ENCODE measurements around the gene TXNRD2.
A peak's percentile ranks its signal among the peaks of the same experiment; 100 is the strongest.

Gene TXNRD2

DNA sequence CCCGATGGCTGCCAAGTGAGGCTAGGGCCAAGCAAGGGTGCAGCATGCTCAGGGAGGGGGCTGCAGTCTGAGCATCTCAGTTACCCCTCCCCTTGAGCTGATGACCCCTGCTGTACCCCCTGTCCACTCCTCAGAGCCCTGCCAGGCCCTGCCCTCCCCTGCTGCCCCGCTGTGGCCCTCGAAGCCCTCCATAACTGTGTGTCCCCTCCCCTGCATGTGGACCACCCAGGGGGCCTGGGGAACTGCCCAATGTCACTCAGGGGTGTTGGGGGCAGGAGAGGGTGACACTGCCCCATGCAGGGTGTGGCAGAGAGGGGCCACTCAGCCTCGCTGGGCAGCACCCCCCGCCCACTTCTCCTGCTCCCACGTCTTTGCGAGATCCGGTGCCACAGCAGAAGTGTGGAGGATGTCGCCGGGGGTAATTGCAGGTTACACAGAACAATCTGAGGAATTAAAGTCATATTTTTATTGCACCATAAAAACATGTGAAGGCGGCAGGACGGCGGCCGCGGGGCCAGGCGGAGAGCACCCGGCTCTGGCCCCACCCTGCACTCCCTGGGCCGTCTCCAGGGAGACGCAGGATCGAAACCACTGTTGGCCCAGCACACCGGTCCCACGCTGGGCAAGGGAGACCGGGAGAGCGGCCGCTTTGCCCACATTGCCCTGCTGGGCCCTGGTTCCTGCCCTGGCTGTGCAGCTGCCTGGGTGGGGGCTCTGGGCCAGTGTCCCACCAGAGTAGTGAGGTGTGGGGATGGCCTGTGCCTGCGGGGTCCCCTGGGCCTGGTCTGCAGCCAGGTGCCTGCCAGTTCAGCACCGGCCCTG lies 68.3 kb downstream of the TXNRD2 start:
- no peak for DNase-seq

GRCh38 chr22:19872779-19873137 lies 68.9 kb downstream of the TXNRD2 start:
- no peak for DNase-seq

DNA sequence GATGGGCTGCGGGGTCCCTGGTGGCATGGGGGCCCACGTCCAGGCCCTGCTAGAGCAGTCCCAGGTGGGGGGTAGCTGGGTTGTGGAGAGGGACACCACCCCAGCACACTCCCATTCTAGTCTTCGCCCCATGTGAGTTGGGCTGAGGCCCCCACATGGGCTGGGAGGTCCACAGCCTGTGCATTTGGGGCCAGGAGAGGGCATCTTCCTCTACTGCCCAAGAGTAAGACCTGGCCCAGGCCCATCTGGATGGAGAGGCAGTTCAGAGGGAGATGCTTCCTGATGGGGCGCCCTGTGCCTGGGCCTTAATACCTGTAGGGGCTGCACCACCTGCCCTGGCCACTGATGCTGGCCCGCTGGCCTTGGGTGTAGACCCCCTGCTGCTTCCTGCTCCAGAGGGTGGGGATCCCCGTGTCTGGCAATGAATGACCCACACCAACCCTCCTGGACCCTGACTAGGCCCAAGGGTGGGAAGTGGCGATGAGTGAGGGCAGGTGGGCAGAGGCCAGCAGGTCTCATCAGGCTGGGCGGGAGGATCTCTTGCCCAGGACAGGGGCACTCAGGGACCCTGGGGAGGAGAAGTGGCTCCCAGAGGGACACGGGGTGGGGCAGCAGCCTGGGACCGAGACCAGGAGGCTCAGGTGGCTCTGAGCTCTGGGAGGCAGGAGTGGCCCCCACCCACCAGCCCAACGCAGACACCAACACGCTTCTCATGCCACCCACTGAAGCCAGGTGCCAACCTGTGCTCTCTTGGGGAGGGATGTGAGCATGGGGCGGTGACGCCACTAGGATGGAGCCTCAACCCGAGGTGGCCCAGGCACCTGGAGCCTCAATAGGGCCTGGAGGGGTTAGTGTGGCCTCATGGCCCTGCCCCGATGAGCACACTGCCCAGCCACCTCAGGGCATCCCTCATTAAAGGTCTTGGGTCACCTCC lies 69.5 kb downstream of the TXNRD2 start:
- DNase-seq = no peak

DNA sequence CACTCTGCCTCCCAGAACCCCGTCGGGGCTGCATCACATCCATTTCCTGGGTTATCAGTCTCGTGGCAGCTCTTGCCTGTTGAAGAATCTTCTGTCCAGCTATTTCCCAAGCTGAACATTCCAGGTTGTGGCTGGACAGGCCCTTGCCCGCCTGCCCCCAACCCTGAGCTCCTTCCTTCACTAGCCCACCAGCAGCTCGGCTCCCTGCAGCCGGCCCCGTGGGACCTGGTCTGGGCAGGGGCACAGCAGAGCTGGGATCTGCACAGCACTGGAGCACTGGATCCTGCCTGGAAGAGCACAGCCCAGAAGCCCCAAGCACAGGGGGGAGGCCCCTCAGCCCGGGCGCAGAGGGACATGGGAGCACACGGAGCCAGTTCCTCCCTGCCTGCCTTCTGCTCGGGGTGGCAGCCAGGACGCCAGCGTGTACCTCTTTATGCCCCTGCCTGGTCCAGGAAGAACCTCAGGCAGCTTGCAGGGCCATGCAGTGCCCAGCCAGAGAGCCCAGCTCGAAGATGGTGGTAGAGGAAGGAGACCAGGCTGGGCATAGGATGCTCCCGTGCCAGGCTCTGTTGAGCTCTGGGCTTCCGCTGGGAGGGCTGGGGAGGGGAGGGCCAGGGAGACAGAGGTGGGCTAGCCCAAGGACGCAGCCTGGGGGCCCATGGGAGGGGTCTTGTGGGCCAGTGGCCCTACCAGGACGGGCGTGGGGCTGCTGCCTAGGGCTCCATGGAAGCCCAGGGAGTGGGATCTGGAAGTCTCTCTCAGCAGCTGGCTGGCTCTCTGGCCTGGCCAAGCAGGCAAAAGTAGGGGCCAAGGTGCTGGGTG lies 70.4 kb downstream of the TXNRD2 start:
- no peak for DNase-seq

GRCh38 chr22:19870153-19871022 lies 71.2 kb downstream of the TXNRD2 start:
- no peak for DNase-seq

GRCh38 chr22:19869497-19870152 lies 72.0 kb downstream of the TXNRD2 start:
- no peak for DNase-seq

- no peak for DNase-seq
Observed at GRCh38 chr22:19868773-19869471, 72.7 kb downstream of the TXNRD2 start.

- DNase-seq = no peak
Observed at GRCh38 chr22:19868333-19868732, 73.3 kb downstream of the TXNRD2 start.

- no peak for DNase-seq
Observed at GRCh38 chr22:19867617-19868016, 74.0 kb downstream of the TXNRD2 start.

GRCh38 chr22:19866665-19867009 lies 75.0 kb downstream of the TXNRD2 start:
- DNase-seq = no peak

DNA sequence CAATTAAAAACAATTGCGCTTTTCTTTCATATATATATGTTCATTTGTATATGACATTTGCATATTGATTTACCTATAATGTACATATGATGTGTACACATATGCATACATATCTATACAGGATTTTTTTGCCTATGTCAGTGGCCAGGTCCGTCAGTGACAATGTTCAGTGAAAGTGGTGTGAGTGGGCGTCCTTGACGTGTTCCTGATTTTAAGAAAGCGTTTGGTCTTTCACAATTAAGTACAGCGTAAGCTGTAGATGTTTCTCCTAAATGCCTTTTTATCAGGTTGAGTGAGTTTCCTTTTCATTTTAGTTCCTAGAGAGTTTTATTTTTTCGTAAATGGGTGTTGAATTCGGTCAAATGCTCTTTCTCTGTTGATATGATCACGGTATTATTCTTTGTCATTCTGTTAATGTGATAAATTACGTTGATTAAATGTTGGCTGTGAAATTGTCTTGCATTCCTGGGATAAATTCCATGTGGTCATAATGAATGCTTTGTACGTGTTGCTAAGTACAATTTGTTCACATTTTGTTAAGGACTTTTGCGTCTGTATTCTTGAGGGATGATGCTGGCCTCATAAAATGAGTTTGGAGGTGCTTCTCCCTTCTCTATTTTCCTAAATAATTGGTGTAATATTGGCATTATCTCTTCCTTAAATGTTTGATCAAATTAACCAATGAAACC lies 76.3 kb downstream of the TXNRD2 start:
- no peak for DNase-seq

GRCh38 chr22:19864538-19865106 lies 77.0 kb downstream of the TXNRD2 start:
- DNase-seq = no peak

DNA sequence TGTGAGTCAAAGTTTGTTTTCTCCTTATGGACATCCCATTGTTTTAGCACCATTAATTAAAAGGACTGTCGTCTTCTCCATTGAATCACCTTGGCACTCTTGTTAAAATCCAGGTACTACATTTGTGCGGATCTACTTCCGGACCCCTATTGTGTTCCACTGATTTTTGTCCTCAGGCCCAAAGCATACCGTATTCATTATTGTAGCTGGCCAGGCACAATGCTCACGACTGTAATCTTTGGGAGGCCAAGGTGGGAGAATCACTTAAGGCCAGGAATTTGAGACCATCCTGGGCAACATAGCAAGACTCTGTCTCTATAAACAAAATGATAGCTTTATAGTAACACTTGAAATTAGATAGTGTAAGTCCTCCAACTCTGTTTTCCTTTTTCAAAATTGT lies 78.0 kb downstream of the TXNRD2 start:
- no peak for DNase-seq

- no peak for DNase-seq
Observed at GRCh38 chr22:19862619-19863246, 78.9 kb downstream of the TXNRD2 start.

- no peak for DNase-seq
Observed at GRCh38 chr22:19859861-19860510, 81.6 kb downstream of the TXNRD2 start.

- DNase-seq = no peak
Observed at GRCh38 chr22:19857382-19857781, 84.2 kb downstream of the TXNRD2 start.

DNA sequence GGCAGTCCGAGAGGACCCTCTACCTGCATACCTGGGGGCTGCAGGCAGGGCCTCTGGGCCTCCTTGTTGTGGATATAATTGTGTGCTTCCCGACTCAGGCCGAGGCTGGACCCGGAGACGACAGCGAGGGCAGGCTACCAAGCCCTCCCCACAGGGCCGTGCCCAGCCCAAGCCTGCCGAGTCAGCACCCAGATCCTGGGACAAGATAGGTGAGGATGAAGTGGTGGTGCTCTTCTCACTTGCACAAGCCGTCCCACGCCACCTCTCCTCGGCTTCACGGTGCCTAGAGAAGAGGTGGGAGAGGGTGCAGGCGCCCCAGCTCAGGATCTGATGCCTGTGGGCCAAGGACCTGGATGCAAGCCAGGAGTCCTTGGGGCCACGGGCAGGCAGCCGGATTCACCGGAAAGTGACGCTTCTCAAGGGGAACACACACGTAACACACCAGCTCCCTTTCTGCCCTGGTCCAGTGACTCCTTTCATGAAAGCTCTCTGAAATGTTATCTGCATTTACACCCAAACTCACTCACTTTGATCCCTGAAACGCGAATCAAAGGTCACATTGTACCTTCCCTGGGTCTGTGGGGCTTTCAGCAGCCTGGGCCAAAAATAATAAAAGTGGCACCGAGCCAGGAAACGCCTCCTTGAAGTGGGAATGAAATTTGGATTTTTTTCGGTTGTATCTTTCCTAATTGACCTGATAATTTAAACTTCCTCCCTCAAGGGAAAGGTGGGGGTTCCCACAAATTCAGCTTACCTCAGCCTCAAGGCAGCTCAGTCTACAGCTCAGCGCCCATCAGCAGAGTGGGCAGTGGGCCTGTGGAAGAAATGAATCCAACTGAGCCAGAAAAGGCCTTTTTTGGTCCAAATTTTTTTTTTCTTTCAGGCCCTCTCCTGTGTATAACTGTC lies 85.9 kb downstream of the TXNRD2 start:
- peak; percentile 82 for DNase-seq

All from NCI-H1092 treated with DMSO at 0.1 percent for 48 hours (cell line).